HG03045 (cell line): Measurements from ENCODE around the gene ATF1.
"Not testable (repeated sequence)": the region's sequence is repeated elsewhere in the genome, so short reads cannot be mapped to it uniquely, and the experiment has no call there.

Experiments
- ATAC-seq: cut with Tn5 transposase; IDR thresholded peaks from one replicate; pipeline ENCODE4 v1.9.1; 2021; ENCODE audit warnings: mild to moderate bottlenecking, moderate library complexity; ENCODE audit not compliant: unreplicated experiment

ATF1 gene

GRCh38 chr12:50790081-50790480 lies 26.2 kb downstream of the ATF1 start:
- ATAC-seq: no peak

GRCh38 chr12:50799908-50800307 lies 36.0 kb downstream of the ATF1 start:
- no peak for ATAC-seq

DNA sequence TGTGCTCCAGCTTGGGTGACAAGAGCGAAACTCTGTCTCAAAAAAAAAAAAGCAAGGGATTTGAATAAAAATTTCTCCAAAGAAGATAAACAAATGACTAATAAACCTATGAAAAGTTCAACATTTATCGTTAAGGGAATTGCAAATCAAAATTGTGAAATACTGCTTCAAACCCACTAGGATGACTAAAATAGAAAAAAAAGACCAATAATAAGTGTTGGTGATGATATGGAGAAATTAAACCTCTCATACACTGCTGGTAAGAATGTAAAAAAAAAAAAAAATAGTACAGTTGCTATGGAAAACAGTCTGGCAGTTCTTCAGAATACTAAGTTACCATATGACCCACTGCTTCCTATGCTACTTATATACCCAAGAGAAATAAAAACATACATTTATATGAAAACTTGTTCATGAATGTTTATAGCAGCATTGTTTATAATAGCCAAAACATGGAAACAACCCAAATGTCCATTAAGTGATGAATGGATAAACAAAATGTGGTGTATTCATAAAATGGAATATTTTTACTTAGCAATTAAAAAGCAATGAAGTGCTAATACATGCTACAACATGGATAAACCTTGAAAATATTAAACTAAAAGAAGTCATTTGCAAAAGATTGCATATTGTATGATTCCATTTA lies 39.5 kb downstream of the ATF1 start:
- no peak for ATAC-seq

DNA sequence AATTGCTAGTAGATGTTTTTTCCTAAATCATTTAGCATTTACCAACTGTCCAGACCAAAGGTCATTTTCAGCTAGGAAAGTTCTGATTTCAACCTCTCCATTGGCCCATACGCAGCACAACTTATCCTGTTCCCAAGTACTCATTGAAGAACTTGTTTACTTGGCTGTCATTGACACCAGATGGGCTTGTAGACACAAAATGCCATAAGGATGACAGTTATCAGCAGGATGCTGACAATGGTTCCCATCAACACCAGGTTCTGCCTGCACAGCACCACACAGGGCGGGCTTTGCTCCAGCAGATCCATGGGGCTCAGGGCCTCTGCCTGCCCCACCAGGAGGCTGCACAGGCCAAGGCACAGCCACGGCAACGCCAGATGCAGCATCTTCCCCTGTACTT lies 42.3 kb downstream of the ATF1 start:
- ATAC-seq: no peak

DNA sequence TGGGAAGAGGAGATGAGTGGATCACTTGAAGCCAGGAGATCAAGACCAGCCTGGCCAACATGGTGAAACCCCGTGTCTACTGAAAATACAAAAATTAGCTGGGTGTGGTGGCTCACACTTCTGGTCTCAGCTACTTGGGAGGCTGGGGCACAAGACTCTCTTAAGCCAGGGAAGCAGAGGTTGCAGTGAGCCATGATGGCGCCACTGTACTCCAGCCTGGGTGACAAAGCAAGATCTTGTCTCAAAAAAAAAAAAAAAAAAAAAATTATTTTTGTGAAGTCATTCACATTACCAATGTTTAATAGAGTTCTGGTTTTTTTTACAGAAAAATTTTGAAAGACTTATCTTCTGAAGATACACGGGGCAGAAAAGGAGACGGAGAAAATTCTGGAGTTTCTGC lies 45.2 kb downstream of the ATF1 start:
- not testable (repeated sequence) for ATAC-seq

DNA sequence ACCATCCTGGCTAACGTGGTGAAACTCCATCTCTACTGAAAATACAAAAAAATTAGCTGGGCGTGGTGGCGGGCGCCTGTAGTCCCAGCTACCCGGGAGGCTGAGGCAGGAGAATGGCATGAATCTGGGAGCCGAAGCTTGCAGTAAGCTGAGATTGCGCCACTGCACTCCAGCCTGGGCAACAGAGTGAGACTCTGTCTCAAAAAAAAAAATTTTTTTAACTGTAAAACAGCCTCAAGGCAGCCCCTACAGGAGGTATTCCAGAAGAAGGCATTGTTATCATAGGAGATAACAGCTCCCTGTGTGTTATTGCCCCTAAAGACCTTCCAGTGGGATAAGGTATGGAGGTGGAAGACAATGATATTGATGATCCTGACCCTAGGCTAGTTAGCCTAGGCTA lies 51.0 kb downstream of the ATF1 start:
- not testable (repeated sequence) for ATAC-seq

GRCh38 chr12:50820177-50820576 lies 56.3 kb downstream of the ATF1 start:
- no peak for ATAC-seq

- ATAC-seq: no peak
Observed at GRCh38 chr12:50822082-50822481, 58.2 kb downstream of the ATF1 start.

DNA sequence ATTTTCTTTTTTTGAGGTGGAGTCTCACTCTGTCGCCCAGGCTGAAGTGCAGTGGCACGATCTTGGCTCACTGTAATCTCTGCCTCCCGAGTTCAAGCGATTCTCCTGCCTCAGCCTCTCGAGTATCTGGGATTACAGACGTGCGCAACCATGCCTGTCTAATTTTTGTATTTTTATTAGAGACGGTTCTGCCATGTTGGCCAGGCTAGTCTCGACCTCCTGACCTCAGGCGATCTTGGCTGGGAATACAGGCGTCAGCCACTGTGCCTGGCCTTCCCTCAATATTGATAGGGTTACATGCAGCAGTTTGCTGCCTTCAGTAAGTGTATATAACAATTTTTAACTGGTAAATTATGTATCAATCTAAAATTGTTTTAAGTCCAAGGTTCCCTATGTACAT lies 59.8 kb downstream of the ATF1 start:
- ATAC-seq: not testable (repeated sequence)

DNA sequence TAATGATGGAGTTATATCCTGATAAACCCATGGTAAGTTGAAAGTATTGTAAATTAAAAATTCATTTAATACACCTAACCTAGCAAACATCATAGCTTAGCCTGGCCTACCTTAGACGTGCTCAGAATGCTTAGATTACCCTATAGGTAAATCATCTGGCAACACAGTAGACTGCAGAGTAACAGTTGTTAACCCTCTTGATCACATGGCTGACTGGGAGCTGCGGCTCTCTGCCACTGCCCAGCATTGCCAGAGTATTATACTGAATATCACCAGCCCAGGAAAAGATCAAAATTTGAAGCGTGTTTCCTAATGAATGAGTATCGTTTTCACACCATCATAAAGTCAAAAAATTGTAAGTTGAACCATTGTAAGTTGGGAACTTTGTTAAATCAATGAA lies 61.0 kb downstream of the ATF1 start:
- ATAC-seq: no peak

- ATAC-seq: no peak
Observed at GRCh38 chr12:50825372-50825838, 61.5 kb downstream of the ATF1 start.

DNA sequence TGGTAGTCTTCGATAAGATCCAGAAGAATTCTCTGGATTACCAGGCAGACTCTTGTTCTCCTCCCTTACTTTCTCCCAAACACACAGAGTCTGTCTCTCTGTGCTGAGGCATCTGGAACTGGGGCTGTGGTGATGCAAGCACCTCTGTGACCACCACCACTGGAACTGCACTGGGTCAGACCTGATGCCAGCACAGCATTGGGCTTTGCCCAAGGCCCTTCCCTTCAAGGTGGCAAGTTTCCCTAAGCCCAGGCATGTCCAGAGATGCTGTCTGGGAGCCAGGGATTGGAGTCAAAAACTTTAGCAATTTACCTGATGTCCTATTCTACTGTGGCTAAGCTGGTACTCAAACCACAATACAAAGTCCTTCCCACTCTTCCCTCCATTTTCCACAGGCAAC lies 64.2 kb downstream of the ATF1 start:
- ATAC-seq: no peak

DNA sequence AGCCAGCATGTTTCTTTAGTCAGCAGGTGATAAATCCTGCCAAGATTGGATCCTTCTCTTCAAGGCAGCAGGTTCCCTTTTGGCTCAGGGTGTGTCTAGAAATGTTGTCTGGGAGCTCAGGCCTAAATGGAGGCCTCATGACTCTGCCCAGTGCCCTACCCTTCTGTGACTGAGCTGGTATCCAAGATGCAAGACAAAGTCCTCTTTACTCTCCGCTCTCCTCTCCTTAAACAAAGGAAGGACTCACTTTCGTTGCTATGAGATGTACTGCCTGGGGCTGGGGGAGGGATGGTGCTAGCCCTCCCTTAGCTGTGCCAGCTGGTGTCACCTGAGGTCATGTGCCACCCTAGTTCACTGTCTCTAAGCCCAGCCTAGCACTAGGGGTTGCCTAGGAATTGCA lies 65.0 kb downstream of the ATF1 start:
- no peak for ATAC-seq

GRCh38 chr12:50833801-50834200 lies 69.9 kb downstream of the ATF1 start:
- ATAC-seq: not testable (repeated sequence)

DNA sequence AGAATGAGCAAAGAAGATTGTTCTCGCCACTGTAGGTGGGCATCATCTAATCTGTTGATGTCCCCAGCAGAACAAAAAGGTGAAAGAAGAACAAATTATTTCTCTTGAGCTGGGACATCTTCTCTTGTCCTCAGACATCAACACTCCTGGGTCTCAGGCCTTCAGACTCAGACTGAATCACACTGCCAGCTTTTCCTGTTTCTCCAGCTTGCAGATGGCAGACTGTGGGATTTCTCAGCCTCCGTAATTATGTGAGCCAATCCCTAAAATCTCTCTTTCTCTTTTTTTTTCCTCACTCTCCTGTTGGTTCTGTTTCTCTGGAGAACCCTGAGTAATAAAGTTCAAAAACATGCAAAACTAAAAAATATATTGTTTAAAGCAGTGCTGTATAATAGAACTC lies 75.1 kb downstream of the ATF1 start:
- no peak for ATAC-seq

GRCh38 chr12:50840809-50841487 lies 77.0 kb downstream of the ATF1 start:
- ATAC-seq: no peak

DNA sequence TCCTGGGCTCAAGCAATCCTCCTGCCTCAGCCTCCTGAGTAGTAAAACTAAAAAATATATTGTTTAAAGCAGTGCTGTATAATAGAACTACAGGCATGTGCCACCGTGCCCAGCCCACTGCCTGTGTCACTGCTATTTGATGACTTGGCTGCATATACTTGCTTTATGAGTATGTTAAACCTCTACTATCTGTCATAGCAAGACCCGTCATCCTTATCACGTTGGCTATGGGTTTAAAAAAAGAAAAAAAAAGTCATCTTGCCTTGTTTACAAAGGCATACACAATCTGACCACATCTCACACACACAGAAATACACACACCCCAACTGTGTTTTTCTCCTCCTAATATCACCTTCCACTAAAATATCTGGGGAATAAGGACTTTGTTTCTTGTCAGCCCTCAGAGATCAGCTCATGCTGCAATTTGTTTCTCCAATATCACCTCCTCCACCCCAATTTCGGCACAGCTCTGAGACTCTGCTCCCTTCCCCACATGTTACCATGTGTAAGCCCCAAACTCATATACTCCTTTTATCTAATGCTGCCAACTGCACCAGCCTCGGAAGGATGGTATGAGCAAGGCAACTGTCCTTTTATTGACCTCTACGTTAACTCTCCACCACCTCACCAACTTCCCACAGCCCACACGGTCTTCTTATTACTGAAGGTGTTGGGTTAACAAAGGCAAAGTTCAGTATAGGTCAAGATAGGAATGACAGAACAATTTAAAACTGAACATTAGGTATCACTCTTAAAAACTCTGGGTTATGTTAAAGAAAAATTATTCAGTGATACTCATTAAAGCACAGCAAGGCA lies 78.0 kb downstream of the ATF1 start:
- ATAC-seq: no peak

- no peak for ATAC-seq
Observed at GRCh38 chr12:50842637-50843493, 79.0 kb downstream of the ATF1 start, which contains the start of gene TMPRSS12. Gene TMPRSS12, plus strand, starts transcription at chr12:50842926. Its CDS starts 39 bp downstream, at chr12:50842965.

- no peak for ATAC-seq
Observed at GRCh38 chr12:50845021-50845647, 81.2 kb downstream of the ATF1 start.

DNA sequence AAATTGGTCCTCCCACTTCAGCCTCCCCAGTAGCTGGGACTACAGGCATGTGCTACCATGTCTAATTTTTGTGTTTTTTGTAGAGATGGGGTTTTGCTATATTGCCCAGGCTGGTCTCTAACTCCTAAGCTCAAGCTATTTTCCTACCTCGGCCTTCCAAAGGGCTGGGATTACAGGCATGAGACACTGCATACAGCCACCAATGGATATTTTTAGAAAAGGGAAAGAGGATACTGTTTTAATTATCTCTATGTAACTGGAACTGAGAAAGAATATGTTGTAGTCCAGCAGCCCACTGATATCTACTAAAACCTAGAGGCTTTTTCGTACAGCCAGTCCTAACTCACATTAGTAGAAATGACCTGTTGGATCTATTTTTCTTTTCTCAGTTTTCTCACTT lies 85.1 kb downstream of the ATF1 start:
- ATAC-seq: no peak
